ENCODE results near the gene CCDC6. TPM values are rescaled to one million over a fixed set of nuclear protein-coding genes. Genes with fewer than 3 reads are reported as not detected.
"Not testable (repeated sequence)": the region's sequence is repeated elsewhere in the genome, so short reads cannot be mapped to it uniquely, and the experiment has no call there.

Gene CCDC6
- total RNA-seq, 4 donors from 2014 or later, result 26.6 to 43.3 (median 29.5) TPM

- in situ Hi-C loops (cut with MboI; ENCODE audit: low sequenced_read_pairs in 4 of 4) (no loop called here), intact Hi-C loops (cut with DNase I; ENCODE audit: low total_unique reads) (no loop called here)
- Histone ChIP-seq H3K4me3 (no peak overlapping the region), H3K27me3 (no peaks in the 10 kb centered on the region), H3K4me1 (peaks cover 20 to 34% of the 10 kb centered on the region in 2 donors), H3K36me3 (no peaks in the 10 kb centered on the region), H3K9me3 (no peaks in the 10 kb centered on the region), H3K27ac (no peak overlapping the region)
- DNase-seq (no peak), ATAC-seq (no peak)
- TF ChIP-seq CTCF (IDR thresholded peaks at IDR 0.05 in 4 of 5, conservative IDR thresholded peaks at IDR 0.05 in 1 of 5) (no peak), POLR2A (IDR thresholded peaks at IDR 0.05) (no peak)
Measured at GRCh38 chr10:59887972-59888640, 18.2 kb downstream of the CCDC6 start.

- Histone ChIP-seq H3K9me3 (no peaks in the 10 kb centered on the region), H3K4me3 (no peak overlapping the region), H3K4me1 (peaks cover 14 to 30% of the 10 kb centered on the region in 2 donors), H3K27me3 (no peaks in the 10 kb centered on the region), H3K27ac (no peak overlapping the region), H3K36me3 (no peaks in the 10 kb centered on the region)
- in situ Hi-C loops (cut with MboI; ENCODE audit: low sequenced_read_pairs in 4 of 4), result no loop called here
- TF ChIP-seq POLR2A (IDR thresholded peaks at IDR 0.05) (no peak), CTCF (IDR thresholded peaks at IDR 0.05 in 4 of 5, conservative IDR thresholded peaks at IDR 0.05 in 1 of 5) (no peak)
- ATAC-seq (no peak), DNase-seq (no peak)
- intact Hi-C loops (cut with DNase I; ENCODE audit: low total_unique reads), result no loop called here
Measured at GRCh38 chr10:59887006-59887405, 19.4 kb downstream of the CCDC6 start.

- H3K36me3 ChIP-seq, result no peaks in the 10 kb centered on the region
- in situ Hi-C loops (cut with MboI; ENCODE audit: low sequenced_read_pairs in 4 of 4) (no loop called here), intact Hi-C loops (cut with DNase I; ENCODE audit: low total_unique reads) (no loop called here)
- ATAC-seq, result no peak
- no peak overlapping the region for H3K27ac ChIP-seq
- no peak for DNase-seq
- no peak overlapping the region for H3K4me3 ChIP-seq
- no peaks in the 10 kb centered on the region for H3K9me3 ChIP-seq
- peaks cover 9 to 19% of the 10 kb centered on the region in 2 donors for H3K4me1 ChIP-seq
- TF ChIP-seq POLR2A (IDR thresholded peaks at IDR 0.05) (no peak), CTCF (IDR thresholded peaks at IDR 0.05 in 4 of 5, conservative IDR thresholded peaks at IDR 0.05 in 1 of 5) (no peak)
- no peaks in the 10 kb centered on the region for H3K27me3 ChIP-seq
Measured at GRCh38 chr10:59885430-59886134, 20.8 kb downstream of the CCDC6 start.

GRCh38 chr10:59884893-59885292 lies 21.5 kb downstream of the CCDC6 start:
- H3K4me3 ChIP-seq; H3K27me3 ChIP-seq; H3K27ac ChIP-seq; intact Hi-C loops (cut with DNase I; ENCODE audit: low total_unique reads); ATAC-seq; in situ Hi-C loops (cut with MboI; ENCODE audit: low sequenced_read_pairs in 4 of 4); H3K36me3 ChIP-seq; DNase-seq; H3K9me3 ChIP-seq: not testable (repeated sequence)
- H3K4me1 ChIP-seq, result peaks cover 9 to 19% of the 10 kb centered on the region in 2 donors

- H3K4me3 ChIP-seq, result no peak overlapping the region
- no peaks in the 10 kb centered on the region for H3K27me3 ChIP-seq
- intact Hi-C loops (cut with DNase I; ENCODE audit: low total_unique reads) (no loop called here), in situ Hi-C loops (cut with MboI; ENCODE audit: low sequenced_read_pairs in 4 of 4) (no loop called here)
- H3K9me3 ChIP-seq, result no peaks in the 10 kb centered on the region
- H3K36me3 ChIP-seq, result no peaks in the 10 kb centered on the region
- no peak for TF ChIP-seq POLR2A (IDR thresholded peaks at IDR 0.05)
- no peak for TF ChIP-seq CTCF (IDR thresholded peaks at IDR 0.05 in 4 of 5, conservative IDR thresholded peaks at IDR 0.05 in 1 of 5)
- DNase-seq (no peak), ATAC-seq (no peak)
- H3K4me1 ChIP-seq, result peaks cover 35 to 45% of the 10 kb centered on the region in 2 donors
- H3K27ac ChIP-seq, result no peak overlapping the region
Measured at GRCh38 chr10:59881640-59882039, 24.7 kb downstream of the CCDC6 start.

Measured in gastrocnemius medialis (tissue), 4 donors.